MM.1S (cell line): ENCODE data around the gene CNGA3.

Experiments used
- EZH2 ChIP-seq: fragments of 300-600 bp; sonication (generic); optimal IDR thresholded peaks from 2 replicates; pipeline ENCODE3; 2017; ENCODE audit warnings: low read depth, mild to moderate bottlenecking, antibody characterized with exemption, low read length, mixed read lengths
- TF ChIP-seq, protein P1 (sequence below): fragments of 300-600 bp; sonication (generic); IDR thresholded peaks from 2 replicates; pipeline ENCODE4 v1.5.1; 2016; ENCODE audit warnings: antibody characterized with exemption, low read length, mixed read lengths

DNA sequence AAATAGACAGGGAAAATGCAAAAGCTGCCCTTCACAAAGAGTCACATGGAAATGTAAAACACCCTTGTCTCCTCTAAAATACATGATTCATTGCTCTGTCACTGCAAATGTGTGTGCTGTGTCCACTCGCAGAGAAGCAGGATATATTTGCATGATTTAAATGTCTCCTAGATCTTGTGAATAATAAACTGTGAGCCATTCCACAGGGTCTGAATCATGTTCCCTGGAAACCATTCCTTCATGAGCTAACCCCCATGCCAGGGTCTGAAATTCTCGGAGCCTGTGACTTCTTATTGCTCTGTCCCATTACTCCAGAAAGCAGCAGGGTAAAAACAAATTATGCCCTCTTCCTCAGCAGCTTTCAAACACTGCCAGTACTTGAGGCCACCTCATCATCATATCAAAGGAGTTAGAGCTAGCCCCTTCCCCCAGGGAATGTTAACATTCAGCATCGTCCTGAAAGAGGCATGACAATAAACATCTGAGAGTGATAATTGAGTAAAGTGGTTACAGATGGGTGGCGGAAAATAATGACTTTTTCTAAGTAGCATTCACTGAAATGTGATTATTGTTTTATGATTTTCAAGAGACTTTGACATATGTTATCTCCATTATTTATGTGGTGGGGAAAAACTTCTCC, 11.7 kb upstream of the CNGA3 start:
- TF ChIP-seq, protein P1, sequence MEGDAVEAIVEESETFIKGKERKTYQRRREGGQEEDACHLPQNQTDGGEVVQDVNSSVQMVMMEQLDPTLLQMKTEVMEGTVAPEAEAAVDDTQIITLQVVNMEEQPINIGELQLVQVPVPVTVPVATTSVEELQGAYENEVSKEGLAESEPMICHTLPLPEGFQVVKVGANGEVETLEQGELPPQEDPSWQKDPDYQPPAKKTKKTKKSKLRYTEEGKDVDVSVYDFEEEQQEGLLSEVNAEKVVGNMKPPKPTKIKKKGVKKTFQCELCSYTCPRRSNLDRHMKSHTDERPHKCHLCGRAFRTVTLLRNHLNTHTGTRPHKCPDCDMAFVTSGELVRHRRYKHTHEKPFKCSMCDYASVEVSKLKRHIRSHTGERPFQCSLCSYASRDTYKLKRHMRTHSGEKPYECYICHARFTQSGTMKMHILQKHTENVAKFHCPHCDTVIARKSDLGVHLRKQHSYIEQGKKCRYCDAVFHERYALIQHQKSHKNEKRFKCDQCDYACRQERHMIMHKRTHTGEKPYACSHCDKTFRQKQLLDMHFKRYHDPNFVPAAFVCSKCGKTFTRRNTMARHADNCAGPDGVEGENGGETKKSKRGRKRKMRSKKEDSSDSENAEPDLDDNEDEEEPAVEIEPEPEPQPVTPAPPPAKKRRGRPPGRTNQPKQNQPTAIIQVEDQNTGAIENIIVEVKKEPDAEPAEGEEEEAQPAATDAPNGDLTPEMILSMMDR = no peak
- no peak for TF ChIP-seq EZH2
